AG09309 (cell line): ENCODE data around the gene PSMA6.
"Not testable (repeated sequence)": the region's sequence is repeated elsewhere in the genome, so short reads cannot be mapped to it uniquely, and the experiment has no call there.

Experiments used
- DNase-seq: peaks from one replicate; pipeline ENCODE4 v3.0.0-alpha.2; 2010; ENCODE audit warnings: low read depth
- H3K4me3 ChIP-seq: 2 replicates; pipeline ENCODE4 v1.5.1; 2011; ENCODE audit warnings: mild to moderate bottlenecking, low read depth, low read length, moderate library complexity; ENCODE audit not compliant: control insufficient read depth
- CTCF ChIP-seq: IDR thresholded peaks from 2 replicates; pipeline ENCODE4 v1.5.1; 2011; ENCODE audit warnings: mild to moderate bottlenecking, low read depth, low read length, inconsistent platforms; ENCODE audit not compliant: insufficient read depth, control insufficient read depth; ENCODE audit errors: missing control alignments

PSMA6 gene

GRCh38 chr14:35299708-35300107 lies 7.5 kb downstream of the PSMA6 start:
- DNase-seq, result no peak
- no peak overlapping the region for H3K4me3 ChIP-seq
- TF ChIP-seq CTCF, result no peak

GRCh38 chr14:35300228-35300627 lies 8.0 kb downstream of the PSMA6 start:
- H3K4me3 ChIP-seq, result no peak overlapping the region
- no peak for DNase-seq
- no peak for TF ChIP-seq CTCF

- DNase-seq, H3K4me3 ChIP-seq: not testable (repeated sequence)
These were observed 9.2 kb downstream of the PSMA6 start for GRCh38 chr14:35301334-35301733.

GRCh38 chr14:35301735-35302528 lies 9.8 kb downstream of the PSMA6 start:
- DNase-seq, result no peak
- TF ChIP-seq CTCF, result no peak
- H3K4me3 ChIP-seq, result no peak overlapping the region

- no peak for DNase-seq
- TF ChIP-seq CTCF, result no peak
- no peak overlapping the region for H3K4me3 ChIP-seq
These were observed 11.2 kb downstream of the PSMA6 start for GRCh38 chr14:35303149-35303935.

GRCh38 chr14:35304812-35305462 lies 12.8 kb downstream of the PSMA6 start:
- no peak for DNase-seq
- no peak for TF ChIP-seq CTCF
- no peak overlapping the region for H3K4me3 ChIP-seq

GRCh38 chr14:35305633-35306032 lies 13.5 kb downstream of the PSMA6 start:
- no peak for TF ChIP-seq CTCF
- no peak for DNase-seq
- H3K4me3 ChIP-seq, result no peak overlapping the region
